Fibroblast of lung (primary cell): ENCODE results near the gene TPI1.

Experiments used
- CTCF ChIP-seq, 2 donors: IDR thresholded peaks in 1 of 2; conservative IDR thresholded peaks in 1 of 2; 1 replicate in 1 of 2; 2 replicates in 1 of 2; pipeline ENCODE4 v1.5.1; 2011 to 2012; ENCODE audit warnings: low read length in 2 of 2, control low read depth in 1 of 2, inconsistent platforms in 1 of 2, low read depth in 1 of 2, mild to moderate bottlenecking in 1 of 2
- EZH2 ChIP-seq: IDR thresholded peaks from 2 replicates; pipeline ENCODE4 v1.5.1; 2012; ENCODE audit warnings: low read length, control low read depth, mild to moderate bottlenecking; ENCODE audit errors: missing control alignments

DNA sequence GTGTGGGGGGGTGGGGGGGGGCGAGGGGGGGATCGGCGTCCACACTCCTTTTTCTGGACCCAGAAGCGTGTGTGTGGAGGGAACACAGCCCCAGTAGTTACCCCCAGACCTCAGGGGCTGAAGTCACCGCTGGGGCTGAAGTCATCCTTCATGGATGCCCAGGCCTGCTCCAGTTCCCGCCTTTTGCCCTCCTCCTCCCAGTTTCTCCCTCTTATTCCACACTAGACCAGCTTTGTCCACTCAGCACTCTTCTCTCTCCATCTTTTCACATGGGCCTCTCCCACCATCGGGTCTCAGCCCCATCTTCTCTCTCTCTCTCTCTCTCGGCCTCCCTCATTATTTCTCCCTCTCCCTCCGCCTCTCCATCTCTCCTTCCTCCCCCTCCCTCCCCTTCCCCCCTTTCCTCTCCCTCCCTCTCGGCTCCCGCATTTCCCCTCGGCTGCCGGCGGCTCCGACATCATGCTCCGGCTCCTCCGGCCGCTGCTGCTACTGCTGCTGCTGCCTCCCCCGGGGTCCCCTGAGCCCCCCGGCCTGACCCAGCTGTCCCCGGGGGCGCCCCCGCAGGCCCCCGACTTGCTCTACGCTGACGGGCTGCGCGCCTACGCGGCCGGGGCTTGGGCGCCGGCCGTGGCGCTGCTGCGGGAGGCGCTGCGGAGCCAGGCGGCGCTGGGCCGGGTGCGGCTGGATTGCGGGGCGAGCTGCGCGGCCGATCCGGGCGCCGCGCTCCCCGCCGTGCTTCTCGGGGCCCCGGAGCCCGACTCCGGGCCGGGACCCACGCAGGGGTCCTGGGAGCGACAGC lies 39.1 kb upstream of the TPI1 start, which contains the start of gene P3H3:
- peak in 1 of 2 donors; percentile 3 for TF ChIP-seq CTCF (conservative IDR thresholded peaks at IDR 0.05 in 1 of 2, IDR thresholded peaks at IDR 0.05 in 1 of 2; ENCODE audit: low read depth in 1 of 2, low read length in 2 of 2)
- TF ChIP-seq EZH2, result no peak
